Measurements from ENCODE around the gene LASP1NB.

- no peak for TF ChIP-seq CTCF (conservative IDR thresholded peaks at IDR 0.05)
- no peak for TF ChIP-seq ZFX (IDR thresholded peaks at IDR 0.05)
Measured at GRCh38 chr17:38960402-38960801, 35.0 kb downstream of the LASP1NB start.
